ENCODE measurements around the gene KCTD15. TPM values are rescaled to one million over a fixed set of nuclear protein-coding genes. Genes with fewer than 3 reads are reported as not detected.

The KCTD15 gene
- total RNA-seq, 4 donors from 2014 or later, result 28.4 to 97.1 (median 50.3) TPM

- Histone ChIP-seq H3K27me3 (no peaks in the 10 kb centered on the region), H3K27ac (no peak overlapping the region), H3K36me3 (no peaks in the 10 kb centered on the region), H3K9me3 (no peaks in the 10 kb centered on the region), H3K4me1 (no peaks in the 10 kb centered on the region), H3K4me3 (replicated peaks in 1 of 3) (no peak overlapping the region)
- intact Hi-C loops (cut with DNase I), result no loop called here
- no peak for DNase-seq
- WGBS, 2 donors, result 68 to 70% methylated on average over 4 of the region's 4 CpGs
- no peak for TF ChIP-seq POLR2A (IDR thresholded peaks at IDR 0.05)
- TF ChIP-seq CTCF (IDR thresholded peaks at IDR 0.05), result no peak
These were observed 43.7 kb downstream of the KCTD15 start for GRCh38 chr19:33840382-33840781.

GRCh38 chr19:33840783-33841182 is 44.1 kb downstream of the KCTD15 start:
- no peaks in the 10 kb centered on the region for H3K27me3 ChIP-seq
- TF ChIP-seq CTCF (IDR thresholded peaks at IDR 0.05) (no peak), POLR2A (IDR thresholded peaks at IDR 0.05) (no peak)
- H3K9me3 ChIP-seq, result no peaks in the 10 kb centered on the region
- H3K4me1 ChIP-seq, result no peaks in the 10 kb centered on the region
- no peaks in the 10 kb centered on the region for H3K36me3 ChIP-seq
- 78 to 88% methylated on average over 4 of the region's 4 CpGs for WGBS, 2 donors
- intact Hi-C loops (cut with DNase I), result no loop called here
- no peak overlapping the region for H3K4me3 ChIP-seq (replicated peaks in 1 of 3)
- no peak for DNase-seq
- H3K27ac ChIP-seq, result no peak overlapping the region

- no peaks in the 10 kb centered on the region for H3K36me3 ChIP-seq
- H3K27me3 ChIP-seq, result no peaks in the 10 kb centered on the region
- TF ChIP-seq CTCF (IDR thresholded peaks at IDR 0.05) (no peak), POLR2A (IDR thresholded peaks at IDR 0.05) (no peak)
- WGBS, 2 donors, result 50 to 79% methylated on average over 1 to 5 of the region's 5 CpGs
- no peaks in the 10 kb centered on the region for H3K4me1 ChIP-seq
- intact Hi-C loops (cut with DNase I), result no loop called here
- no peak overlapping the region for H3K4me3 ChIP-seq (replicated peaks in 1 of 3)
- DNase-seq, result no peak
- no peak overlapping the region for H3K27ac ChIP-seq
- no peaks in the 10 kb centered on the region for H3K9me3 ChIP-seq
These were observed 45.0 kb downstream of the KCTD15 start for GRCh38 chr19:33841685-33842084.

DNA sequence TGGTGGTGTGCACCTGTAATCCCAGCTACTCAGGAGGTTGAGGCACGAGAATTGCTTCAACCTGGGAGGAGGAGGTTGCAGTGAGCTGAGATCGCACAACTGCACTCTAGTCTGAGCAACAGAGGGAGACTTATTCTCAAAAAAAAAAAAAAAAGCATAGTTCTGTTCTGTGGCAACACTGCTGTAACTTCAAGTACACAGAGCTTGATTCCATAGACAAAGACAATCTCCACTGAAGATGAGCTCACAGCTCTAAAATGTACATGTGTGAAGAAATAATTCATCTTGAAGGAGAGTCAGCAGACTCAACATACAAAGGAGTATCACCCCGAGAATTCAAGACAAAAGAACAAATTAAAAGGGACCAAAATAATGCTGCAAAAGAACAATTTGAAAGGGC is 47.8 kb downstream of the KCTD15 start:
- DNase-seq, result no peak
- TF ChIP-seq CTCF (IDR thresholded peaks at IDR 0.05), result no peak
- TF ChIP-seq POLR2A (IDR thresholded peaks at IDR 0.05), result no peak
- Histone ChIP-seq H3K4me3 (replicated peaks in 1 of 3) (no peak overlapping the region), H3K36me3 (no peaks in the 10 kb centered on the region), H3K27me3 (no peaks in the 10 kb centered on the region), H3K27ac (no peak overlapping the region), H3K4me1 (no peaks in the 10 kb centered on the region), H3K9me3 (no peaks in the 10 kb centered on the region)
- WGBS, 2 donors, result 78 to 83% methylated on average over 3 of the region's 3 CpGs
- intact Hi-C loops (cut with DNase I), result no loop called here

DNA sequence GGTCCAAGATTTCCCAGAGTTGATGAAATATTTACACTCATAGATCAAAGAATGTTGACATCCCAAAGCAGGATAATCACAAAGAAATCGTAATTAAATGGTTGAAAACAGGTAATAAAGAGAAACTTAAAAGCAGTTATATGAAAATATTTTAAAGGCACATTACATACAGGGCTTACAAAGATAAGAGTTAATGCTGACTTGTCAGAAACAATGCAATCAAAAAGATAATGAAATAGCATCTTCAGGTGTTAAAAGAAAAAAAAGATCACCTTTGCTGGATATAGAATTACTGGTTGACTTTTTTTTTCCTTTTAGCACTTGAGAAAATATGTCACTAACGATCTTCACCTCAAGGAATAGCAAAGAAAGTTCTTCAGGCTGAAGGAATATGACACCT is 48.8 kb downstream of the KCTD15 start:
- H3K36me3 ChIP-seq, result no peaks in the 10 kb centered on the region
- 81 to 83% methylated on average over 2 of the region's 2 CpGs for WGBS, 2 donors
- H3K27me3 ChIP-seq, result no peaks in the 10 kb centered on the region
- no peak overlapping the region for H3K27ac ChIP-seq
- intact Hi-C loops (cut with DNase I), result no loop called here
- no peak overlapping the region for H3K4me3 ChIP-seq (replicated peaks in 1 of 3)
- no peaks in the 10 kb centered on the region for H3K4me1 ChIP-seq
- no peak for TF ChIP-seq CTCF (IDR thresholded peaks at IDR 0.05)
- TF ChIP-seq POLR2A (IDR thresholded peaks at IDR 0.05), result no peak
- no peak for DNase-seq
- H3K9me3 ChIP-seq, result no peaks in the 10 kb centered on the region

Measured in thyroid gland (tissue), 4 donors.